Gastrocnemius medialis (tissue), 4 donors: Measurements from ENCODE around the gene ASIC2.

Experiments
- CTCF ChIP-seq, 5 experiments: fragments of 450-650 bp in 3 of 5; fragments of 200-600 bp in 2 of 5; sonication (generic) in 2 of 5; IDR thresholded peaks in 4 of 5; conservative IDR thresholded peaks in 1 of 5; 1 replicate in 4 of 5; 2 replicates in 1 of 5; pipeline ENCODE4 v1.5.1; 2016 to 2019; ENCODE audit warnings: antibody characterized with exemption in 5 of 5, mild to moderate bottlenecking in 3 of 5, moderate library complexity in 3 of 5
- POLR2A ChIP-seq, 2 donors: fragments of 450-650 bp; IDR thresholded peaks; one replicate each; pipeline ENCODE4 v1.6.1; 2017; ENCODE audit warnings: antibody characterized with exemption in 2 of 2, mild to moderate bottlenecking in 2 of 2, moderate library complexity in 2 of 2

DNA sequence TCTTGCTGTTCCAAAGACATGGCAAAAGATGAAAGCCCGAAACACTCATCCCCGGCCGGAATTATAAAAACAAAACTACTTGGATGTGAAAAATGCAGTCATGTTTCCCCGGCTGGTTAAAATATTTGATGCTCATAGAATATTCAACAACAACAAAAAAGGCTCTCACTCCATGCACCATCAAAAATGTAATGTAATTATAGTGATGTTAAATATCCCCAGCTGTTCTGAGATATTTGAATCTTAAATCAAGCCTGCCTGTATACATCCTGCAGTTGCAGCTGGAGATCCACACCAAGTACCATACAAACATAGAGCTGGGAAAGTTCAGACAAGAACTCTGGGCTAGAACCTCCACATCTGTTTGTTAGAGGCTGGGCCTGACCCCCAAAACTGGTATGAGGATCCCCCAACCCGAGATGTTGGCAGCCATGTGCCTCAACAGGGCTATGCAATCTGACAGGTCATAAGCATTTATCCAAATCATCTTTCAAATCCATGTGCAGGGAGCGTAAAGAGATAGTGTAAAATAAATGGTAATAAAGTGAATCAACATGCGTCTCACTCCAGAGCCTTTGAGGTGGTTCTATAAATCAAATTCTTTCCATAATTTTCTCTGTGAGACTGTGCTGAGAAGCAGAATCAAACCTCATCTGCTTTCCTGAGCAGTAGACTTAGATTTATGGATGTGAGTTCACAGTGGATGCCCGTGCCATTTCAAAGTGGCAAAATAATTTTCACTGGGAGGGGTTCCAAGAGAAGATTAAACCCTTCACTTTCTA, 12.7 kb downstream of the ASIC2 start:
- TF ChIP-seq CTCF (IDR thresholded peaks at IDR 0.05 in 4 of 5, conservative IDR thresholded peaks at IDR 0.05 in 1 of 5) (no peak), POLR2A (IDR thresholded peaks at IDR 0.05) (no peak)
